ENCODE results near the gene ADARB1.

Gene ADARB1

DNA sequence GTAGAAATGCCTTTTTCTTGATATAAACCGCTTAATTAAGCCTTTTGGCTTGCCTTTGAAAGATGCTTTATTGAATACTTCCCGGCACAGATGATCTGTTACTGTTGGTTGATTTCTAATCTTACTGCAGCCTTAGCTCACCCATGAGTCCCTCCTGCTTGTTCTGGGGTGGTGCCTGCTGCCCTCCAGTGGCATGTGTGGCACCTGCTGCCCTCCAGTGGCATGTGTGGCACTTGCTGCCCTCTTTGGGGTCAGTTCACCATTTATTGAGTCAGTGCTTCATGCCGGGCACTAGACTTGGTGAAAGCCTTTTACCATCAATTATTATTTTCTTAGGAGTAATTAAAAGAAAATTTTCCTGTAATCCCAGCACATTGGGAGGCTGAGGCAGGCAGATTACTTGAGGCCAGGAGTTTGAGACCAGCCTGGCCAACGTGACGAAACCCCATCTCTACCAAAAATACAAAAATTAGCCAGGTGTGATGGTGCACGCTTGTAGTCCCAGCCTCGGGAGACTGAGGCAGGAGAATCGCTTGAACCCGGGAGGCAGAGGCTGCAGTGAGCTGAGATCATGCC is 54.3 kb downstream of the ADARB1 start:
- TF ChIP-seq, protein P1, sequence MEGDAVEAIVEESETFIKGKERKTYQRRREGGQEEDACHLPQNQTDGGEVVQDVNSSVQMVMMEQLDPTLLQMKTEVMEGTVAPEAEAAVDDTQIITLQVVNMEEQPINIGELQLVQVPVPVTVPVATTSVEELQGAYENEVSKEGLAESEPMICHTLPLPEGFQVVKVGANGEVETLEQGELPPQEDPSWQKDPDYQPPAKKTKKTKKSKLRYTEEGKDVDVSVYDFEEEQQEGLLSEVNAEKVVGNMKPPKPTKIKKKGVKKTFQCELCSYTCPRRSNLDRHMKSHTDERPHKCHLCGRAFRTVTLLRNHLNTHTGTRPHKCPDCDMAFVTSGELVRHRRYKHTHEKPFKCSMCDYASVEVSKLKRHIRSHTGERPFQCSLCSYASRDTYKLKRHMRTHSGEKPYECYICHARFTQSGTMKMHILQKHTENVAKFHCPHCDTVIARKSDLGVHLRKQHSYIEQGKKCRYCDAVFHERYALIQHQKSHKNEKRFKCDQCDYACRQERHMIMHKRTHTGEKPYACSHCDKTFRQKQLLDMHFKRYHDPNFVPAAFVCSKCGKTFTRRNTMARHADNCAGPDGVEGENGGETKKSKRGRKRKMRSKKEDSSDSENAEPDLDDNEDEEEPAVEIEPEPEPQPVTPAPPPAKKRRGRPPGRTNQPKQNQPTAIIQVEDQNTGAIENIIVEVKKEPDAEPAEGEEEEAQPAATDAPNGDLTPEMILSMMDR (IDR thresholded peaks at IDR 0.05) = peak; percentile 93

DNA sequence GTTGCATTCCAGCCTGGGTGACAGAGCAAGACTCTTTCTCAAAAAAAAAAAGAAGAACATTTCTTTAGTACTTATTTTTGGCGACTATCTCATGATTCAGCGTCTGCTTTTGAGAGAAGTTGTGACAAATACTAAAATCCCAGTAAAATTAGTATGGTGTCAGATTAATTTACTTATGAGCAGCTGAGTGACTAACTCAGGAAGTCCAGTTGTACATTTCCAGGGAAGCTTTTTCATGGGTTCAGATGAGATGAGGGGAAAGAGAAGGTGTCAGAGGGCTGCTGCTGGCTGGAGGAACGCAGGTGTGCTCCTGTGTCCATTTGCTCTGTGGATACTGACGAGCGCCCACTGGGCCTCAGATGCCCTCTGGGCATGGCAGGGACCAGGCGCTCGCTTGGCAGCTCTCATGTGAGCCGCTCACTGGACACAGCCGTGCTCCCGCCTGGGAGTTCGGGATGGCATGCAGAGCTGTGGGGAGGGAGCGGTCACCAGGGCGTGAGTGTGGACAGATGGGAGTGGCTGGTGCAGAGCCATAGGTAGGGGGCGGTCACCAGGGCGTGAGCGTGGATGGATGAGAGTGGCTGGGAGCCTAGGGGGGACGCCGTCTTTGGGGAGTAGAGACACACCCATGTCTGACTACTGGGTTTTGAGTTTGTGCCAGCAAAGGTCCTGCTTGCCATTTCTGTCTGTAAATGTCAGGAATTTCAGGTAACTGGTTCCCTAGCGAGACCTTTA is 55.0 kb downstream of the ADARB1 start:
- TF ChIP-seq, protein P1 (IDR thresholded peaks at IDR 0.05) = no peak

DNA sequence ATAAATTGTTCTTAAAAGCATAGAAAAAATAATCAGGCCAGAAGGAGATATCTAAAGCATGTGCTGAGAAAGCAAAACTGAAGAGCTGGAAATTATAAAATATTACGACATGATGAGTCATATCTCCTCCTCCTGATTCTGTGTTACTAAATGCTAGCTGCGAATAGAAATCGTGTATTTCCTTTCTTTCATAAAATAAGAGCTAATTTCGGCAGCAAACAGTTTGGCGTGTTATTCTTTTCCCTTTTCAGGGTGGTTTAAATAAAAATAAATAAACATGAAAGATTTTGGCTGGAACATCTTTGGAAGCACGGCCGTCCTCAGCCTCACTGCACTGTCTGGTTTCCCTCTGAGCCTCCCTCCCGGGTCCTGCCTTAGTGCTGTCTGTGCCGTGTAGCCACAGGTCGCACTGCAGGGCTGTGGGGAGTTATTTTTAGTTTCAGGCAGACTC is 56.0 kb downstream of the ADARB1 start:
- TF ChIP-seq, protein P1 (IDR thresholded peaks at IDR 0.05) = no peak

- TF ChIP-seq, protein P1 (IDR thresholded peaks at IDR 0.05) = no peak
Observed at GRCh38 chr21:45131537-45131999, 57.2 kb downstream of the ADARB1 start.

DNA sequence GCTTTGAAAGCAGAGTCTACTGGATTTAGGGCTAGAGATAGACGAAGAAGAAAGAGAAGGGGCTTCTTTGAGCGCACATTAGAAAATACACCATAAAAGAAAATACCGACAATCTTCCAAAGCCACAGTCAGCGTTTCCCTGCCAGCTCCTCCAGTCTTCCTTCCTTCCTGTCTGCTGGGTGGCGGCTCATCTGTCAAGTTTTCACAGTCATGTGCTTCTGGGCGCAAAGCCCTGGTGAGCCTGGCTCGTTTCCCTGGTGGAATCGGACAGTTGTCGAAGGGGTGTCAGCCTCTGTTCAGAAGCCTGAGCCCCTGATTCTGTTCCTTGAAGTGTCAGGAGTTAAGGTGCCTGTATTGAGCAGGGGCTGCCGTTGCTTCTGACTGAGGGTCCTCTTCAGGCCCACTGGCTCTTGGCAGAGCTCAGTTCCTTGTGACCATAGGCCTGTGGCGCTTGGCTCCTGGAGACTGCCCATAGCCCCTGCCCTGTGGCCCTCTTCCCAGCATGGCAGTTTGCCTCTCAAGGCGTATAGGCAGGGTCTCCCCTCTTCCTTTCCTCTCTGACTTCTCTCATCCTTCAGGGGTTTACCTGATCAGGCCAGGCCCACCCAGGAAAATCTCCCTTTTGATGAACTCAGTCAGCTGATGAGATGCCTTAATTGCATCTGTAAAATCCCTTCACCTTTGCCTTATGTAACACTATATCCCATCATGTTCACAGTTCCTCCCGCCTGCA is 58.6 kb downstream of the ADARB1 start:
- TF ChIP-seq, protein P1 (IDR thresholded peaks at IDR 0.05) = no peak

- TF ChIP-seq, protein P1 (IDR thresholded peaks at IDR 0.05) = no peak
Observed at GRCh38 chr21:45134279-45135076, 60.1 kb downstream of the ADARB1 start.

- TF ChIP-seq, protein P1 (IDR thresholded peaks at IDR 0.05) = no peak
Observed at GRCh38 chr21:45135122-45135521, 60.7 kb downstream of the ADARB1 start.

All from LNCAP (cell line).